Measurements from ENCODE around the gene NFATC1.

Gene NFATC1

GRCh38 chr18:79521416-79522205 lies 125.9 kb downstream of the NFATC1 start:
- no peak for DNase-seq (ENCODE audit: low spot score)

- no peak for DNase-seq (ENCODE audit: low spot score)
Measured at GRCh38 chr18:79522451-79523205, 126.9 kb downstream of the NFATC1 start.

DNA sequence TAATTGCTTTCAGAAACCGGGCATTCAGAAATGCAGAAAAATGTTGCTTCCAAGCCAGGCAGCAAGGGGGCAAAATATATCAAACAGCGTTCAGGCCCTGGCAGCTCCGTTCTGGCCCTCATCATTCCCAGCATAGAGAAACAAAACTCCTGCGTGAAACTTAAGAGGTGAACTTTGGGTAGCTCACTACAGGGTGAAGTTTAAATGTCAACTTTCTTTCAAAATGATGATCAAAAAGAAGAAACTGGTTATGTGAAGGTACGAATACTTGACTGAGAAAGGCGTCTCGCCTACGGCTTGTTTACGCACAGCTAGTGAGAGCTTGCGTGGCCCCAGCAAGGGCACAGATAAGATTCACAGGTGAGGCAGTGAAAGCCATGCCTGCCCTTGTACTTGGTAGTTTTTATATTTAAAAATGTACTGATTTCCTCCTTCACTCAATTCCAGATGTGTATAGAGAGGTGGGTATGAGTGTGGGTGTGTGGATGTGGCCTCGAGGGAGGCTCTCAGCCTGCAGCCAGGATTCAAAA lies 127.5 kb downstream of the NFATC1 start:
- DNase-seq (ENCODE audit: low spot score), result no peak

DNA sequence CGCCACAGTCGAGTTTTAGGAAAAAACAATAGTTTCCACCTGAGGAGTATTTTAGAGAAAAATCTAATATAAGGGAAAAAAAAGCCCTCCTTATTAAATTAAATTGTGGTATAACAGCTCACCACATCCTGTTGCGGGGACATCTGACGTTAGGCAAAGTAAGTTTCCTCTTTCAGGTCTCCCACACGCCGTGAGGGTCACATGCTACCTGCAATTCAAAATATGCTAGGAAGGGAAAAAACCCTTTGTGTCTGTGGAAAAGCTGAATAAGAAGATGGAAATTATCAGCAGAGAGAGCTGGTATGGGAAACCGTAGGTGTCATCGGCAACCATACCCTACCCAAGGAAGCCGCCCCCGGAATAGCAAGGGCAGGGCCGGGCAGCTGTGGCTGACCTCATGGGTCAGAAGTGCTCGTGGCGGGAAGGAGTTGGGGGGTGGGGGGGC lies 128.0 kb downstream of the NFATC1 start:
- no peak for DNase-seq (ENCODE audit: low spot score)

DNA sequence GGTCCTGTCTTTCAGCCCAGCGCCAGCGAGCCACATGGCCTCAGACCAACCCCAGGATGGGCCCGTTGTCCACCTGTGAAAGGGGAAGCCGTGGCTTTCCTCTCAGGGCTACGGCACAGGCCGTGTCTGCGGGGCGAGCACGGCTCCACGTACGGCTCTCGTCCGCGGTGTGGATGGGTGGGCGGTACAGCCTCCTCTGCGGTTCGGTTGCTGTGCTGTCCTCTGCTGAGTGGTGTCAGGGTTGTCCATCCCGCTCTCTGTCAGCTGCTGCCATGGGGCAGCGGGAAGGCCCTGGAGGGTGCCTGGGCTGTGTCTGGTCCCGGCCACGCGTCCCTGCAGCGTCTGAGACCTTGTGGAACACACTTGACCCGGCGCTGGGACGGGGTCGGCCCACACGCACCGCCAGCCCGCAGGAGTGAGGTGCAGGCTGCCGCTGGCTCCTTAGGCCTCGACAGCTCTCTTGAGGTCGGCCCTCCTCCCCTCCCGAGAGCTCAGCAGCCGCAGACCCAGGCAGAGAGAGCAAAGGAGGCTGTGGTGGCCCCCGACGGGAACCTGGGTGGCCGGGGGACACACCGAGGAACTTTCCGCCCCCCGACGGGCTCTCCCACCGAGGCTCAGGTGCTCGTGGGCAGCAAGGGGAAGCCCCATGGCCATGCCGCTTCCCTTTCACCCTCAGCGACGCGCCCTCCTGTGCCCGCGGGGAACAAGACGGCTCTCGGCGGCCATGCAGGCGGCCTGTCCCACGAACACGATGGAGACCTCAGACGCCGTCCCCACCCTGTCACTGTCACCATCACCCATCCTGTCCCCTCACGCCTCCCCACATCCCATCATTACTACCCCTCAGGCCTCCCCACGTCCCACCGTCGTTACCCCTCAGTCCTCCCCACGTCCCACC lies 128.7 kb downstream of the NFATC1 start:
- DNase-seq (ENCODE audit: low spot score), result no peak

DNA sequence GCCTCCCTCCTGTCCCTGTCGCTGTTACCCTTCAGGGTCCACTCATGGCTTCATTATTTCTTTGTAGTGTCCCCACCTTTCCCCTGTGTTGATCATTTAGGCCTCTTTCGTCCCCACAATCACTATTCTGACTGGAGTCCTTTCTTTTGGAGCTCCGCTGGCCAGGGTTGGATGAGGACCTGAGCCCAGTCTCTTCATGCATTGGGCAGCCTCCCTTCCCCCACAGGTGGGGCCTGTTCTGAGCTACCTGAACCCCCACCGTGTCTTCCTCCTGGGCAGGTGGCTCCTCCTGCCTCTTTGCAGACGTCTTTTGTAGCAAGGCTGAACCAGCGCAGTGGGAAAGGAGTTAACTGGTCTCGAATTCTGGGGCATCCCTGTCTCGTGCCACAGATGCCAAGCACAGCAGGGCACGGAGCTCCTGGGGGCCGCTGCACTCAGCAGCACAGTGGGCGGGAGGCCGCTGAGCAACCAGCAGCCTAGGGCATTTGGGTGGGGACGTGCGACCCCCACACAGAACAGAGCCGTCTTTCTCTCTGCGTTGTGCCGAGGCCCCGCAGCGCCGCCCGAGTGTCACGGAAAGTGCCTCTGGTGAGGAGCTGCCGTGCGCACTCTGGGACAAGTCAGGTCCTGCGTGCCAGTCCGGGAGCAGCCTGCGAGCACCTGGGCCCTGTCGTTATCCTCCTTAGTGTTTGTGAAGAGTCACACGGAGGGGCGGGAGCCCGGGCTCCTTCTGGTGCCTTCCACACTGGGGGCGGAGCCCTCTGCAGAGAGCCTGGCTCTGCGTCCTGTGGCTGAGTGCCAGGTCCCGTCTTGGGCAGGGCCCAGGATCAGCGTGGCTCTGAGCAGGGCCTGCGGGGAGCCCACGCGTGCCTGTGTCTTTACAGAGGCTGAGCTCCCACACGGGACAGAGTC lies 130.1 kb downstream of the NFATC1 start:
- peak; percentile 60 for DNase-seq (ENCODE audit: low spot score)

DNA sequence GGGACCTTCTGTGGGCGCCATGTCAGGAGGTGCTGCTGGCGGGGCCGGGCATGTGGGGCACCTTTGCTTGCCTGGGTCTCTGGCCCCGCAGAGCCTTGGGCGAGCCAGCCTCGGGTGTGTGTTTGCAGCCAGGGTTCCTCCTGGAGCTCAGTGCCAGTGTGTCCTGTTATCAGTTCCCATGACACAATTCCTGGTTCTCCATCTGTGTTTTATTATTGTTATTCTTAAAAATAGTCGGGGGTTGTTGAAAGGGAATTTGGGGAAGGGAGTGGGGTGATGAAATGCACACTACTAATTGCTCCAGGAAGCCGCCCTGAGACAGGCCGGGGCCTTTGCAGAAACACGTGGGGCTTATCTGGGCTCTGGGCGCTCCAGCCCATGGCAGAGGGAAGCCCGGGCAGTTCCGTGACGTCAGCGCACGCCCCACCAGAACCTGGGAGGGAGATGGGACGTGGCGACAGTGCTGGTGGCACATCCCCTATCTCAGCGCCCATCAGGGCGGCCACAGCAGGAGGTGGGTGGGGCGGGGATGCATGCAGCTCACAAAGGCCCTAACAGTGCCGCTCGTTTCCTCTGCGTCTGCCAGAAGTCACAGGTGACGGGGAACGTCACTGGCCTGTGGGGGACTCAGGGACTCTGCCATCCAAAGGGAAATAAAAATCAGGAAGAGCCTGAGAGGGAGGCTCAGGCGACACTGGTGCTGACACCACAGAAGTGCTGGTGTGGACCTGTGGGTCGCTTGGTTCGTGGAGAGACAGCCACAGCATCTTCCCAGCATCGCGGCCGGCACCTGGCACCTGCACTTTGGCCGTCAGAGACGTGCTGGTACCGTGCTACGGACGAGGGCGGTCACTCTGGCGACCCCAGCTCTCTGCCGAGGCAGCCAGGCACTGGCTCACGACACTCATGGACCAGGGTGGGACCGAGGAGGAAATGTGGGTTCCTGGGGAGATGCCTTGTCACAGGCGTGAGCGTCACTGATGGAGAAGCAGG lies 131.0 kb downstream of the NFATC1 start:
- DNase-seq (ENCODE audit: low spot score), result no peak

DNA sequence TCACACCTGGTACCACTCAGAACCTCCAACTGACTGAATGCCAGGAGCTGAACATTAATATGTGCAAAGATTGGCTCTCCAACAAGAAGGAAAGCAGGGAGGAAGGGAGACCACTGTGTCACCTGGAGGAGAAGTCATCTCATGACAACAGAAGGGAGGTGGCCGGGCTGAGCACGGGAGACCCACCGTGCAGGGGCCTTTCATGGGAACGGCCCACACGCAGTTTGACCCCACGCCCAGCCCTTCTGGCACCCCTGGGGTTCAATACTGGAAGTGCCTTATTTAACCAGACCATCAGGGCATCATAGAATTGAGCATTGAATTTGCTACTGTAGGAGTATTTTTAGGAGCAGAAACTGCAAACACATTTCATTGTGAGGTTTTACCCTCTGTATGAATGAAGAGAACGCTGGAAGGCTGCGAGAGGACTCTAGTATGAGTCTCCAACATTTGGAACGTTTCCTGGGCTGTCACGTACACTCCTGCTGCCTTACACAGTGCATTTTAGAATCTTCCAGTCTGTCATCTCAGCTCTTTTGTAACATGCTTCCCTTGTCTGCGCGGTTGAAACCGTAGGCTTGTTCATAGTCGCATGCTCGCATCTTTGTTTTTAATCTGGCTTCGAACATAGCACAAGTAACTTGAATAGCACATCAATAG lies 132.1 kb downstream of the NFATC1 start:
- DNase-seq (ENCODE audit: low spot score), result no peak

- DNase-seq (ENCODE audit: low spot score), result no peak
Measured at GRCh38 chr18:79528316-79528695, 132.6 kb downstream of the NFATC1 start.

- peak; percentile 88 for DNase-seq (ENCODE audit: low spot score)
Measured at GRCh38 chr18:79528846-79529245, 133.1 kb downstream of the NFATC1 start.

GRCh38 chr18:79529296-79529695 lies 133.6 kb downstream of the NFATC1 start:
- DNase-seq (ENCODE audit: low spot score), result no peak

- DNase-seq (ENCODE audit: low spot score), result no peak
Measured at GRCh38 chr18:79529991-79530390, 134.3 kb downstream of the NFATC1 start.

GRCh38 chr18:79530821-79531220 lies 135.1 kb downstream of the NFATC1 start:
- DNase-seq (ENCODE audit: low spot score), result no peak

DNA sequence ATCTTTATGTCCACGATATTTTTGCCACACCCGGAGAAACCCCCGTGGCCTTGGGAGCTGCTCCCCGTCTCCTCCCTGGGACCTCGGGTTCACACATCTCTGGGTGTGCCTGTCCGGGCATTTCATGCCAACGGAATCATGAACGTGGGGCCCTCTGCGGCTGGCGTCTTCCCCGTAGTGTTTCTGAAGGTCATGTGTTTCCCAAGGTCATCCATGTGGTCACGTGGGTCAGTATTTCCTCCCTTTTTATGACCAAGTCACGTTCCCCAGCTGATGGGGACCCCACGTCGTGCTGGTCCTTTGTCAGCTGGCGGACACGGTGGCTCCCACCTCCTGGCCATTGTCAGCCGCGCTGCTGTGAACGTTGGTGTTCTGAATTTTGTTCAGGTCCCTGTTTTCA lies 135.7 kb downstream of the NFATC1 start:
- no peak for DNase-seq (ENCODE audit: low spot score)

GRCh38 chr18:79531926-79532312 lies 136.2 kb downstream of the NFATC1 start:
- no peak for DNase-seq (ENCODE audit: low spot score)

- DNase-seq (ENCODE audit: low spot score), result no peak
Measured at GRCh38 chr18:79532313-79533007, 136.7 kb downstream of the NFATC1 start.

GRCh38 chr18:79533146-79533545 lies 137.4 kb downstream of the NFATC1 start:
- DNase-seq (ENCODE audit: low spot score), result no peak

- DNase-seq (ENCODE audit: low spot score), result no peak
Measured at GRCh38 chr18:79533591-79533990, 137.9 kb downstream of the NFATC1 start.

GRCh38 chr18:79534356-79534755 lies 138.6 kb downstream of the NFATC1 start:
- DNase-seq (ENCODE audit: low spot score), result no peak

All from GM03348 (cell line).